Epidermal melanocyte (primary cell): ENCODE data around the gene FBXO40.
"Not testable (repeated sequence)": the region's sequence is repeated elsewhere in the genome, so short reads cannot be mapped to it uniquely, and the experiment has no call there.

ENCODE experiments used
- DNase-seq: peaks from one replicate; pipeline ENCODE4 v3.0.0; 2011; ENCODE audit warnings: low spot score; ENCODE audit not compliant: insufficient read length

The FBXO40 gene, protein sequence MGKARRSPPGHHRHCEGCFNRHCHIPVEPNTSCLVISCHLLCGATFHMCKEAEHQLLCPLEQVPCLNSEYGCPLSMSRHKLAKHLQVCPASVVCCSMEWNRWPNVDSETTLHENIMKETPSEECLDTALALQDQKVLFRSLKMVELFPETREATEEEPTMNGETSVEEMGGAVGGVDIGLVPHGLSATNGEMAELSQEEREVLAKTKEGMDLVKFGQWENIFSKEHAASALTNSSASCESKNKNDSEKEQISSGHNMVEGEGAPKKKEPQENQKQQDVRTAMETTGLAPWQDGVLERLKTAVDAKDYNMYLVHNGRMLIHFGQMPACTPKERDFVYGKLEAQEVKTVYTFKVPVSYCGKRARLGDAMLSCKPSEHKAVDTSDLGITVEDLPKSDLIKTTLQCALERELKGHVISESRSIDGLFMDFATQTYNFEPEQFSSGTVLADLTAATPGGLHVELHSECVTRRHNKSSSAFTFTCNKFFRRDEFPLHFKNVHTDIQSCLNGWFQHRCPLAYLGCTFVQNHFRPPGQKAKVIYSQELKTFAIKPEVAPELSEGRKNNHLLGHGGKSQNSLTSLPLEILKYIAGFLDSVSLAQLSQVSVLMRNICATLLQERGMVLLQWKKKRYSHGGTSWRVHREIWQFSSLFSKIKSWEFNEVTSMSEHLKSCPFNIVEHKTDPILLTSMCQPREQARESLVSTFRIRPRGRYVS

DNA sequence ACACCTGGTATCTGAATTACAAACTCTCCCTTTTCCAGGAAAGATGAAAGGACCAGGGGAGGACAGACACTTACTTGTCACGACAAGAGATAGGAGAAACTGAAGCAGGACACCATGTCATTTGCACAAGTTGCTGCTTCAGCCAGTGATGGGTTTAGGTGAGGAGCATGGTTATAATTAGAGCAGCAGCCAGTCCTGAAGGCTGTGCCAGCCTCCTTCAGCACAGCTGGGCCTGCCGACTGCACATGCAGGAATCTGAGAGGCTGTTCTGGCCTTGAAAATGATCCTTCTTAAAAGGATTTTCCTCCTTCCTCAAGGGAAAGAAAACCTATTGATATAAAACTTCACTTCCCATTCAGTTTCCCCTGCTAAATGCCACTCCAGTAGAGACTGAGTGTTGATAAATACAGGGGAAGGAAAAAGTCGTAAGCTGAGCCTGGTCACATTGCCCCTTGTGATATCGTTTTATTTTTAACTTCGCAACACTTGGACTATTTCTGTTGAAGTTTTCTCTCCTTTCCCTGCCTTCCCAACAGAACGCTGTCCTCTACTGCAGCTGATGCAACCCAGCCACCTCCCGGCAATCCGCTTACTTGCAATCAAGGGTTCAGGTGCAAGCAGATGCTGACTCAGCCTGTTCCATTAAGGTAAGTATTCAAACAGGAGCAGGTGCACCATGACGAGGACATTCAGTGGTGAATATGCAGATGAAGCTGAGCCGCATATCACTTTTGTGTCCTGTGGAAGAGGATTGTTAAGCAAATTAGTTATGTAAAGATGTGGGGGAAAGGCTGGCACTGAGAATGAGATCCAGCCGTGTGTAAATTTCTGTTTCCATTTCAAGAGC is at the start of gene FBXO40:
FBXO40 (plus strand) TSS at position 524 of the 847 bp plus-strand sequence. CDS start 27,197 bp downstream, outside the sequence.
- no peak for DNase-seq

DNA sequence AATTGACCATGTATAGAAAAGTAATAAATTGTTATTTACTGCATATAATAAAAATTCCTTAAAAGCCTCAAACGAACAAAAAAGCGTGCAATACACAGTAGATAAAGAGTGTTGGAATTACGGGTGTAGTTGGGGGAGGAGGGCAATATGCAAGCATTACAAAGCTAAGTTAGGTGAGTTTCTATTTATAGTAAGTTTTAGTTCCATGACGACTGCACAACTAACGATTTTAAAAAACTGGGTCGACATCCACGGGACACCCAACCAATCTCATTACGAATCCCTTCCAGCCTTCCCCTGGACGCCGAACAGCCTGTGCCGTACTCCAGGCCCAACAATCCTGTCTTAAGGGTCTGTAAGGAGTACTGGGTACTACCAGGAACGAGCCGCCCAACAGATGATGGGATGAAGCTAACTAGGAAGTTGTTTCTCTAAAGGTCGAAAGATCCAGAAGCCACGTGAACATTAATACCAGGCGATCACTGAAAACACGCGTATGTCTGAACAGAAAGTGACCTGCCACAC is 48.1 kb upstream of the FBXO40 start:
- no peak for DNase-seq

DNA sequence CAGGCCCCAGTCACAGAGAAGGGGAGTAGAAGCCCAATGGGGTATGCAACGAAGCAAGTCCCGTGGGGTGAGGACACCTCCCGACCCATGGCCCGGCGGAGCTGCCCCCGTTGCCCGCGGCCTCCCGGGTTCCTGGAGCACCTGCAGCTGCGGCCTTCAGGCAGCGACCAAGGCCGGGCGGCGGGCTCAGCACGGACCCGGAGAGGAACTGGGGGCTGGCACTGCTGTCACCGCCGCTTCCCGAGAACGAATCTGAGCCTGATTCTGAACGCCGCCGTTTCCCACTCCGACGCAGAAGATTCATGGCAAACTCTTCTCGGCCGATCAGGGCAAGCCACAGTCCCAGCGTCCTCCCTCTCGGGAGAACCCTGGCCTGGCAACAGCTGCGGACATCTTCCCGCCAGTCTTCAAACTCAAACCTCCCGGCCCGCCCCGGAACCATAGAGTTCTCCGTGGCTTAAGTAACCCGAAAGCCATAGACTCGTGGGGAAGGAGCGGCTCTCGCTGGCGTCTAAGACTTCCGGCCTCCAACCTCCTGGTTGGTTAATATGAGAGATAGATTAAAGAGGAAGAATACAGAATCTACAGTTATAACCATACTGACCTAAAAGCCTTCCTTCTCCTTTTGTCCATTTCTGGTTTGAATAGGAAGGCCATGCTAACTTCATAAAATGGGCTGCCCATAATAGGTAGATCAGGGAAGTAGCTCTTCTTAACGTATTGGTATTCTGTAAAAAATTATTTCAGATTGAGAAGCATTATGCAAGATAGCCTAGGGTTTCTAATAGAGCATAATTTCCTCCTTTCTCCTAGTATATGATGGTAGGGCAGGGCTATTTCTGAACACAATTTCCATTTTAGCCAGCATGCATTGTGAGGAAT is 47.4 kb upstream of the FBXO40 start, which contains the start of gene POLQ:
POLQ (minus strand) TSS at position 415 of the 882 bp plus-strand sequence; CDS start at position 304, 111 bp downstream.
- DNase-seq, result peak; percentile 82

DNA sequence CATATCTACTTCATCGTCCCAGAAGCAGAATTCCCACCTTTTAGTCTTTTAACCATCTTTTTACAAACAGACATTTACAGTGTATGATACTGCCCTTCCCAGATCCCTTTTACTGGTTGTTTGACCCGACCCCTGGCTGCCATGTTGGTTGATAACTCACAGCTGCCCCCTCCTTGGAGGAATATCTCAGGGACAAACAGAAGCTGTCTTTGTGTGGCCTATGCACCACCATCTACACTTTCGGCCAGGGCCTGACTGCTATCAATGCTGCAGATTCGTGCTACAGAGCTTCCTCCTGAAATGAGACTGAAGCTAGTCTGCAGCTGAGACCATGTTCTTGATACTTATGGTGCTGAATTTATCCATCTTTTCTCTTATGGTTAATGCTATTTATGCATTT is 40.8 kb upstream of the FBXO40 start:
- no peak for DNase-seq

DNA sequence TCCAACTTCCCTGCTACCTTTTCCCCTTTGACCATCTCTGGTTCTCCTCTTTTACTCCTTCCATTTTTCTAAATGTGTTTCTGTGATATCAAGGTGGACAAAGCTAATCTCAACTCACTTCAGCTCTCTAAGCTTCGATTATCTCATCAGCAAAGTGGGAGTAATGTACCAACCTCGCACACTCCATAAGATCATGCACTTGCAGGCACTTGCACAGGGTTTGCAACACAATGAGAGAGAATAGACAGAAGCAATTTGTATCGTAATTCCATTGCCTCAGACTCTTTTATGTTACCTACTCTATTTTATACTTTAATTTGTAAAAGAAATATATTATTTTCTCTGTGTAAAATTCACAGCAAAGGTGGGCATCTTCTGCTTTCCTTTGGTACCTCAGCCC is 40.4 kb upstream of the FBXO40 start:
- DNase-seq, result no peak

DNA sequence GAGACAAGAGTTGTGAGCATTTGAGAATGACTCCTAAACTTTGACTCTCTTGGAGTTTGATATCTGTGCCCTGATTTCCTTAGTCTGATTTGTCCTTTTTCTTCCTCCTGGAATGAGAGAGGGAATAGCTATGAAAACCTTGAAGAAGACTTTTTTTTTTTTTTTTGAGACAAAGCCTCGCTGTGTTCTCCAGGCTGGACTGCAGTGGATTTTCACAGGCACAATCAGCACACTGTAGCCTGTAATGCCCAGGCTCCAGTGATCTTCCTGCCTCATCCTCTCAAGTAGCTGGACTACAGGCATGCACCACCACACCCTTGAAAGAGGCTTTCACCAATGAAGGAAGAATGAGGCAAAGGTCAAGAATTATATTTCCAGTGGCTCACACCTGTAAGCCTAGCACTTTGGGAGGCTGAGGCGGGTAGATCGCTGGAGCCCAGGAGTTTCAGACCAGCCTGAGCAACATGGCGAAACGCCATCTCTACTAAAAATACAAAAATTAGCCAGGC is 35.7 kb upstream of the FBXO40 start:
- no peak for DNase-seq

DNA sequence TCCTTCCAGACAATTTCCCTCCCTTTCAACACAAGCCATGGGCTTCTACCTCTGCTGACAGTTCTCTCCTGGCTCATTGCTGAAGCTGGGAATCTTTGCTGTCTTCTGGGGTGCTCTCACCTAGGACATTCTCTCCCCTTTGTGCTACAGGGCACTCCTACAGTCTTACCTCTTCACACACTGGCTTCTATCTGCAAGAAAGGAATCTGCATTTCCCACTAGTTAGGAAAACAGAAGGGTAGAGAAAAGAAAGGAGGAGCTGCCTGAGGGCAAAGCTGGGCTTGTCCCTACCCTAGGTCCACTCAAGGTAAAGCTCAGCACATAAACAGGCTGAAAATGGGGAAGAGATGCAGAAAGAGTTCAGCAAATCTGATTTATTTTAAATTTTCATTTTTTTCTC is 31.0 kb upstream of the FBXO40 start:
- no peak for DNase-seq

DNA sequence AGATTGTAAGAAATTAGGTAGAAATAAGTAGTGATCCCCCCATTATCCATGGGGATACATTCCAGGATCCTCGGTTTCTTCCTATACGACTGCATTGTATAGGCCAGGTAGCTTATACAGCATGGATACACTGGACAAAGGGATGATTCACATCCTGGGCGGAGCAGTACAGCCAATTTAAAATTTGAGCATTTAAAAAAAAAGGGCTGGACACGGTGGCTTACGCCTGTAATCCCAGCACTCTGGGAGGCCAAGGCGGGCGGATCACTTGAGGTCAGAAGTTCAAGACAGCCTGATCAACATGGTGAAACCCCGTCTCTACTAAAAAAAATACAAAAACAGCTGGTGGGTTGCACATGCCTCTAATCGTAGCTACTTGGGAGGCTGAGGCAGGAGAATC is 26.4 kb upstream of the FBXO40 start:
- no peak for DNase-seq

DNA sequence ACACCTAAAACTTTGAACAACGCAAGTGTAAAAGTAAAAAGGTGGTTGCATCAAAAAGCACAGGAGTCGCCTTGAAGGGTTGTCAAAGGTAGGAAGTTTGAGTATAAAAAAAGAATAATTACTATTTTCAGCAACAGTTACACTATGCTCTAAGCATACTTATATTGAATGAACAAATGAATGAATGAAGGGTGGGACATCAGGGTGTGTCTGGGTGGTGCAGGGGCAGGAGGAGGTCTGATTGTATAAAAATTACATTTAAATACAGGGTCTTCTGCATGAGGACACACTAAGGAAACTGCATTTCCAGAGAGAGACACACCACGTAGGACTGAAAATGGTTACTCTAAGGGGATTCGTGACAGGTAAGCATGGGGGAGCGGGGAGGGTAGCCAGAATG is 25.5 kb upstream of the FBXO40 start, which contains the start of gene ARGFX:
ARGFX (plus strand) TSS at position 301 of the 400 bp plus-strand sequence. CDS start 2,765 bp downstream, outside the sequence.
- no peak for DNase-seq

DNA sequence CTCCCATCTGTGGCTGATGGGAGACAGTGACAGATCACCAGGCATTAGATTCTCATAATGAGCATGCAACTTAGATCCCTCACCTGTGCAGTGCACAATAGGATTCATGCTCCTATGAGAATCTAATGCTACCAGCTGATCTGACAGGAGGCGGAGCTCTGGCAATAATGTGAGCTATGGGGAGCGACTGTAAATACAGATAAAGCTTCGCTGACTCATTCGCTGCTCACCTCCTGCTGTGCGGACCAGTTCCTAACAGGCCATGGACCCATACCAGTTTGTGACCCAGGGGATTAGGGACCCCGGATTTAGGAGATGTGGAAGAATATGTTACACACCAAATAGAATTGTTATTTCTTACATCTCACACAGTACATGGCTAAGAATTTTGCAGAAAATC is 18.7 kb upstream of the FBXO40 start:
- no peak for DNase-seq

DNA sequence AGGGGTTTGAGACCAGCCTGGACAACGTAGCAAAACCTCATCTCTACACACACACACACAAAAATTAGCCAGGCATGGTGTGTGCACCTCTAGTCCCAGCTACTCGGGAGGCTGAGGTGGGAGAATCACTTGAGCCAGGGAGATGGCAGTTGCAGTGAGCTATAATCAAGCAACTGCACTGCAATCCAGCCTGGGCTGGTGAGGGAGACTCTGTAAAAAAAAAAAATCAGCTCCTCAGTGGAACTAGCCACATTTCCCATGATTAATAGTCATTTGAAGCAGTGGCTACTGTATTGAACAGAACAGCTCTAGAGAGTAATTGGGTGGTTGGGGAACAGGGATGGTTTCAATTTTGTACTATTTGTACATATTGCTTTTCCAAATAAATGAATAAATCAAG is 11.5 kb upstream of the FBXO40 start:
- DNase-seq, result no peak

DNA sequence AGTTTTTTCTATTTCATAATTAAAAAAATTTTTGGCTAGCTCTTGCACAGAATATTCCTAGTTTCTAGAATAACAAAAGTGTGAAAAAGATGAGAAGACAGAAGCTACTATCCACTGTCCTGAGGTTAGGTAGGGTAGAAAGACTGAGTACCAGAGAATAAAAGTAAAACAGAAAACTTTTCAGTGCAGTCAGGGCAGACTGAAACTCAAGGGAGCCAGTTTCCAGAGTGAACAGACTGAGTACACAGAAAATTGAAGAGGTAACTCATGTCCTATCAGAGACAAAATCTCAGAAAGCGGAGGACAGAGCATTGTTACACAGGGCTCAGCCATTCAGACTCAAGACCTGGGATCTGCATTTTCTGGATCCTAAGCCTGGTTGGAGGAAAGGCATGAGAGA is 8.8 kb upstream of the FBXO40 start:
- no peak for DNase-seq

DNA sequence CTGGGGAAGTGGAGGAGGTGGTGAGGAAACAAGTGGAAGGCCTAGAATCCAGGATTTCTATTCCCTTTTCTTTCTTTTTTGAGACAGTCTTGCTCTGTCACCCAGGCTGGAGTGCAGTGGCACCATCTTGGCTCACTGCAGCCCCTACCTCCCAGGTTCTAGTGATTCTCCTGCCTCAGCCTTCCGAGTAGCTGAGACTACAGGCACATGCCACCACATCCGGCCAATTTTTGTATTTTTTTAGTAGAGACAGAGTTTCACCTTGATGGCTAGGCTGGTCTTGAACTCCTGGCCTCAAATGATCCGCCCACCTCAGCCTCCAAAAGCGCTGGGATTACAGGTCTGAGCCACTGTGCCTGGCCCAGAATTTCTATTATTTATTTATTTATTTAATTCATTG is 627 bp downstream of the FBXO40 start:
- DNase-seq, result not testable (repeated sequence)

DNA sequence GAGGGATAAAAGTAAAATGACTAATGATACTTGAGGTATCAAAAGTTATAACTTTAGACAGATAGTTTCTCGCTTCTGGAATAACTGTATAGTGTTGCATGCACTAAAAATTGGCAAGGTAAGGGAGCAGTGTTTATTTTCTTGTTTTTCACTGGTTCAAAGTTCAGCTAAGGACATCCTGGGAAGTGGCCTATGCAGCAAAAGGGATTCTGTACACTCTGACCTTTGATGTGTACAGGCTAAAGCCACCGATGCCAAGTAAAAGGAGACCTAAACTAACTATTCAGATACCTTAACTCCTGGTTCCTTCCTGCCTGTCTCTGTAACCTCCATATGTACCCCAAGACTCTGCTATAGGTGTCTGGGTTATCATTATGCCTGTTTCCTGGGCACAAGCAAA is 1.7 kb downstream of the FBXO40 start:
- DNase-seq, result no peak

DNA sequence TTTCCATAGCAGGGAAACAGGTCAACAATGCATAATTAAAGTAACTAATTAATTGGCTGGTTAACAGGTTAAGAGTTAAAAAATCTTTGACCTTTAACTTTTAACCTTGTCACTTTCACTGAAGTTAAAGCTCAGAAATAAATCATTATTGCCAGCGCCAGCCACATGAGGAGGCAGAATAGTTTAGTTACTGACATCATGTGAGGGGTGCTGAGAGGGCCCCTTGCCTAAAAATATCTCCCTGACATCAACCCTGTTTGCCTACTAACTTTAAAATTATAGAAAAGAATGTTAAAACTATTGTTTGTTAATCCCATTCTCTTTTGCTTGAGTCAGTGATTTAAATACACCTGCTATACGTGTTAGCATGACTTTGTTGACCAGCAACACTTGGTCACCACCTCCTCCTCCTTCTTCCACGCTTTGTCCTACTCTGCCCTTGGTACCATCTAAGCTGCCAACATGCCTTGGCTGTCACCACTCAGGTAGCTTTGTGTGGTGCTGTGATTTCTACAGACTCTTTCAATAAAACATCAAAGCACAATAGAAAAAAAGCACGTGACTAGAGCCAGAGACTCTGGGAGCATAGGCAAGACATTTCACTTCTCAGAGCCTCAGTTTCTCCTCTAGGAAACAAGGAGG is 2.7 kb downstream of the FBXO40 start:
- no peak for DNase-seq

DNA sequence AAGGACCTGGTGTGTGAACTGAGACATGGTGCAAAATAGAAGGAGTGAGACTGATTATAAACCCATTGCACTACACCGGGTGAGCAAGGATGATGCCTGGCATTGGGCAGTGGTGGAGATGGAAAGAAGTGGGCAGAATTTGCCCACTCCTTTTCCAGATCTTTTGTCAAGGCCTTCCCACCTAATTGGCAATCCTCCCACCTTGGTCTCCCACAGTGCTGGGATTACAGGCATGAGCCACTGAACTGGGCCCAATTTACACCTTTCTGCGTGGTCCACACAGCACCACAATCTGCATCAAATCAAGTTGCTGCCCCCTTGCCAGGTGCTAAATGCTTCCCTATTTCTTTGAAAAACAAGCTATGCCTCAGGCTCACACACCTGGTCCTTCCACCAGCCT is 5.4 kb downstream of the FBXO40 start:
- no peak for DNase-seq

DNA sequence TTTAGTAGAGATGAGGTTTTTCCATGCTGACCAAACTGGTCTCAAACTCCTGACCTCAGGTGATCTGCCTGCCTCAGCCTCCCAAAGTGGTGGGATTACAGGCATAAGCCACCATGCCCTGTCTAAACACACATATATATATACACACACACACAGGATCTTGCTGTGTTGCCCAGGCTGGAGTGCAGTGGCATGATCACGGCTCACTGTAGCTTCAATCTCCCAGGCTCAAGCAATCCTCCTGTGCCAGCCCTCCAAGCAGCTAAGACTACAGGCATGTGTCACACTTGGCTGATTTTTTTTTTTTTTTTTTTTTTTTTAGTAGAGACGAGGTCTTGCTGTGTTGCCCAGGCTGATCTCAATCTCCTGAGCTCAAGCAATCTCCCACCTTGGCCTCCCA is 6.7 kb downstream of the FBXO40 start:
- DNase-seq, result not testable (repeated sequence)

DNA sequence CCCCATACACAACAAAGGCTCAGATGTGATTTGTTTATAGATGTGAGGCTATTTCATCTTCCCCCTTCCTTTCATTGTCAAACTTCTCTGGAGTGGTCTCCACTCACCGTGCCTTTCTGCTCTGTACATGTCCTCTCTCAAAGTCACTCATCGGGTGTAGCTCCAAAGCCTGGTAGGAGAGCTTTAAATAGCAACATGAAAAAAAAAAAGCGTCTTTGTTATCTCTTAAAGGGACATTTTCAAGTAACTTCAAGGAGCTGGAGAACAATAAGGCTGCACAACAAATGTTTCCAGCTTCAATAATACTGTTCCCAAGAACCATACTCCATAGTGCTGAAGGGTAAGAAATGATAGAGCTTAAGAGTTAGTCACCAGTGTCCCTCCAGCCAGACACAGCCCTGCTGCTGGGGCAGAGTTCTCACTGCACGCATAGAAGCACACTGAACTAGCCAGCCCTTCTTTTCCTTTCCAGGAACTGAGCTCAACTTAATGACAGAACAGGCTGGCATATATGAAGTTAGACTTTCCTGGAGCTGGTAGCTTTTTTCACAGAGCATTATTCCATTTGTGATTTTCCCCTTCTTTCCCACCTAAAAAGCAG is 8.1 kb downstream of the FBXO40 start:
- no peak for DNase-seq

DNA sequence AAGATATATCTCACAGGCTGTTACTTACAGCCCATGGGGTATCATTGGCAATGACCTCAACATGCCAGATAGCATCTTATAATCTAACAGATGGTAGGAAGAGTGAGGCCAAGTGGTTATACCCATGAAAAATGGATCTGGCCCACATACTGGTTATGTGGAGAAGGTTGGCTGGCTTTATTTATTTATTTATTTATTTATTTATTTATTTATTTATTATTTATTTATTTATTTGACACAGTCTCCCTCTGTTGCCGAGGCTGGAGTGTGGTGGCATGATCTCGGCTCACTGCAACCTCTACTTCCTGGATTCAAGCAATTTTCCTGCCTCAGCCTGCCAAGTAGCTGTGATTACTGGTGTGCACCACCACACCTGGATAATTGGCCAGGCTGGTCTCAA is 11.6 kb downstream of the FBXO40 start:
- DNase-seq, result no peak
